Stimulated activated CD4-positive, alpha-beta T cell treated with anti-CD3 and anti-CD28 coated beads, Interleukin-2, amount 100 ng/mL, for 4 hours (primary cell): Measurements from ENCODE around the gene UNC5B.
"Not testable (repeated sequence)": the region's sequence is repeated elsewhere in the genome, so short reads cannot be mapped to it uniquely, and the experiment has no call there.

ENCODE experiments used
- DNase-seq: peaks from one replicate; pipeline ENCODE4 v3.0.0-alpha.2; 2020; ENCODE audit warnings: low read depth

UNC5B gene

DNA sequence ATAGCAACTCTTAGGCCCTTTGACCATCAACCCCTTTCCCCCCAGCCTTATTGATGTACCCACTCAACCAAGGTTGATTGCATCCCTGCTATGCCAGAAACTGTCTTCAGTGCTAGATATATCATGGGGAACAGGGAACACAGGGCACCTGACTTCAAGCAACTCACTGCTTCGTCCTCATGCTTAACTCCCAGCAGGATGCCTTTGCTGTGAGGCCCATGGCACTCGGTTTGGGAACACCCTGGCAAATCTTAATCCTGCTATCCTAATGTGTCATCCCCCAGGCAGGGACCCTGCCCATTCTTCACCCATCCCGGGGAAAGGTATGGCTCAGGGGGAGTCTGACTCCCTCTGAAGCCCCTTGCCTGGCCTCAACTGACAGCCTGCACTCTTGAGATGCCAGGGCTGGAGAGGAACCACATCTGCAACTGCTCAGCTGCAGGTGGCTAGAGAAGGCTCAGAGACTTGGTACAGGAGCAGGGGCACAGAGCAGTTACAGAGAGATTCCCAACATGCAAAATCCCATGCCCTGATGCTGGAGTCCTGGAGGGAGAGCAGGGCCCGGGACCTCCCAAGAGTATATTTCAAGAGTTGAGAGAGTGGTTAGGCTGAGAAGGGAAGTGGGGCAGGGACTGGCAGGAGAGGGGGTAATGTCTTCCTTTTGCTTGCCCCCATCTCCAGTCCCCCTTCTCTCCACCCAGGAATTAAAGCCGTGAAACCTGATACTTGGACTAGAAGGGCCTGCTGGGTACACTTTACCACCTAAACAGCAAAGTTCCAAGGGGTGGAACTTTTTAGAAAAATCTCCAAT, 2.4 kb upstream of the UNC5B start:
- DNase-seq: no peak

- no peak for DNase-seq
These were observed 1.9 kb upstream of the UNC5B start for GRCh38 chr10:71210542-71210871.

GRCh38 chr10:71211053-71211452, 1.3 kb upstream of the UNC5B start:
- DNase-seq: no peak

DNA sequence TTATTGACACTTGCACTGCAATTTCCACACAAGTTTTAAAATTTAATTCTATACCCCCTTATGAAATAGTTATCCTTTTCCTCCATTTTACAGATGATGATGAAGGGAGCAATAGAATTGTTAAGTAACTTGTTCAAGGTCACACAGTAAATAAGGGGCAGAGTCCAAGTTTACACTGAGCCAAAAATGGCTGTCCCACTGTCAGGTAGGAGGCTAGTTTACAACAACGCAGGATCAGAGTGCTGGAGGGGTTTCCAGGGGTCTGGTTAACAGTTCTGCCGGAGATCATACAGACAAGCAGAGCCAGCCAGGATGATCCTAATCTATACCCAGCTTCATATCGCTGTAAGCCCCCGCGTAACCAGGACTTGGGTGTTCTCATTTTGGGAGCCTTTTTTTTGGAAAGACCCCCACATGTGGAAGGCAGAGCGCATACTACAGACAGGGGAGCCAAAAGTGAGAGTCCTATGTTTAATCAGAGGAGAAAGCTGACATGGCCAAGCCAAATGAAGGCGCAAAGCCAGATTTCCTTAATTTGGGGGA, 524 bp upstream of the UNC5B start:
- no peak for DNase-seq

- no peak for DNase-seq
These were observed 804 bp downstream of the UNC5B start for GRCh38 chr10:71213127-71213621.

DNA sequence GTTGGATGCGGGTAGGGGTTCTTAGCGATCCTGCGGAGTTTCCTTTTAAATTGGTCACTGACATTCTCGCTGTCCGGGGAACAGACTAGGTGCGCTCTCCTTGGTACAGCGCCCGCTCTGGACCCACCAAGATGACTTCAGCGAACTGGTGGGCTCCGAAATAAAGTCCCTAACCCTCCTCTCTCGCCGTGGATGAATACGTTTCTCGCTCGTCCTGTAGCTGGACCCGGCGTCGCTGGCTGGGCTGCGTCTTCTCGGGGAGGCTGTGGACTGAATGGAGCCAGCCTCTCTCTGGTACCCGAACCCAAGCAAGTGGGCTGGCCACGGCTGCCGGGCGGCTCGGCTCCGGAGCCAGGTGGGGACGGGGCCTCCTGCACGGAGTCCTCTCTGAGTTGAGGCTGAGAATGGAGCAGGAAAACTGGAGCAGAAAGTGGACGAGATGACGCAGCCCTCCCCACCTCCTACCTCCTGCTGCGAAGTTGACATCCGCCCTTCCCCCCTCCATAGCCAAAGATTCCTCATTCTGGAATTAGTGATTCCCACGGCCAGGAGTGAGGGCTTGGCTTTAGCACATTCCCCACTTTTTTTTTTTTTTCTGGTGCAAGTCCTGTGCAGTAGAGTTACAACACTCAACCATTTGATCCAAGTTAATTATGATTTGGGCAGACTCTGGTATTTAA, 1.5 kb downstream of the UNC5B start:
- no peak for DNase-seq

- DNase-seq: no peak
These were observed 2.5 kb downstream of the UNC5B start for GRCh38 chr10:71214641-71215559.

GRCh38 chr10:71216363-71216695, 4.0 kb downstream of the UNC5B start:
- DNase-seq: no peak

DNA sequence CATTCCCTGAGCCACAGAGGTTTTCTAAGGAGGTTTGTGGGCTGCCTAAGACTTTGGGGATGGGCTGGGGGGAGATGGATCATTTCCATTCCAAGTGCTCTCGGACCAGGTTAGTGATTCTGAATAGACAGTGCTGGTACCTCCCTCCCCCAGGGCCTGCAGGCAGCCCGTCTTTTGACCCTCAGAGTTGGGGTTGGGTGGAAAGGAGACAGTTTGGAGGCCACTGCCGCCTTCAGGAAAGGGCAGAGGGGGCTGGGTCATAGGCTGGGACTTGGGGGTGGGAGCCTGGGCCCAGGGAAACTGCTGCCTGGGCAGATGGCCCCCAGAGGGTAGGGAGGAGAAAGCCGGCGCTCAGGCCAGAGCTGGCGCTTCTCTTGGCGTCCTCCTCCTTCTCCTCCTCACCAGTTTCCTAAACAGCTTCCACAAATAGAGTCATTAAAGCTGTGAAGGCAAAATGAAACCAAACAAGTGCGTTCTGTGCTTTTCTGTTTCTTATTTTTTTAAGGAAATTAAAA, 4.4 kb downstream of the UNC5B start:
- no peak for DNase-seq

- no peak for DNase-seq
These were observed 5.1 kb downstream of the UNC5B start for GRCh38 chr10:71217266-71218045.

- DNase-seq: no peak
These were observed 5.8 kb downstream of the UNC5B start for GRCh38 chr10:71218046-71218650.

DNA sequence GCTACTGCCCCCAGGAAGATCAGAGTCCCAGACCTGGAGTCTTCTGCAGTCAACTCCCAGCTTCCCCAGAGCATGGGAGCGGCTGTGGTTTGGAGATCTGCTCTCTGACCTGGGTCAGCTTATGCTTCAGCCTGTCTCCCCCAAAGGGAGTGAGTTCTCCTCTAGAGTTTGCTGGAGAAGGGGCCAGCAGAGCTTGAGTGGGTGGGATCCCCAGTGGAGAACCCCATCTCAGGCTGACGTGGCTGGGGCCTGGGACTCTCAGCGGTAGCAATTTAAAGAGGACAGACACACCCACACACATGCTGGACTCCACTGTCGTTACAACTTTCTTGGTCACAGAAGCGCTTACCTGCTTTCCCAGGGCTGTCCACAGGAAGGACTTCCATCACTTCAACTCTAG, 6.3 kb downstream of the UNC5B start:
- no peak for DNase-seq

DNA sequence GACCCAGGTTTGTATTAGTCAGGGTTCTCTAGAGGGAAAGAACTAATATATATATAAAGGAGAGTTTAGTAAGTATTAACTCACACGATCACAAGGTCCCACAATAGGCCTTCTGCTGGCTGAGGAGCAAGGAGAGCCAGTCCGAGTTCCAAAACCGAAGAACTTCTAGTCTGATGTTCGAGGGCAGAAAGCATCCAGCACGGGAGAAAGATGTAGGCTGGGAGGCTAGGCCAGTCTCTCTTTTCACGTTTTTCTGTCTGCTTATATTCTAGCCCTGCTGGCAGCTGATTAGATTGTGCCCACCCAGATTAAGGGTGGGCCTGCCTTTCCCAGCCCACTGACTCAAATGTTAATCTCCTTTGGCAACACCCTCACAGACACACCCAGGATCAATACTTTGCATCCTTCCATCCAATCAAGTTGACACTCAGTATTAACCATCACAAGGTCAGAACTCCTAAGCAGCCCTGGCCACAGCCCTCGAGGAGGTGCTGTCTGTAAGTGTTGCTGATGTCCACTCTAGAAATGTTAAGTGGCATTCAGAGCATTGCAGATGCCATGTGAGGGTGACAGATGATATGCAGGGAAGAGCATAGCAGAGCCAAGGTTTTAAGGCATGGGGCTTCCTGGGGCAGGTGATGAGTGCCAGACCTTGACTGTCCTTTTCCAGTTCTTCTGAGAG, 7.0 kb downstream of the UNC5B start:
- DNase-seq: not testable (repeated sequence)

- no peak for DNase-seq
These were observed 7.7 kb downstream of the UNC5B start for GRCh38 chr10:71219918-71220688.

DNA sequence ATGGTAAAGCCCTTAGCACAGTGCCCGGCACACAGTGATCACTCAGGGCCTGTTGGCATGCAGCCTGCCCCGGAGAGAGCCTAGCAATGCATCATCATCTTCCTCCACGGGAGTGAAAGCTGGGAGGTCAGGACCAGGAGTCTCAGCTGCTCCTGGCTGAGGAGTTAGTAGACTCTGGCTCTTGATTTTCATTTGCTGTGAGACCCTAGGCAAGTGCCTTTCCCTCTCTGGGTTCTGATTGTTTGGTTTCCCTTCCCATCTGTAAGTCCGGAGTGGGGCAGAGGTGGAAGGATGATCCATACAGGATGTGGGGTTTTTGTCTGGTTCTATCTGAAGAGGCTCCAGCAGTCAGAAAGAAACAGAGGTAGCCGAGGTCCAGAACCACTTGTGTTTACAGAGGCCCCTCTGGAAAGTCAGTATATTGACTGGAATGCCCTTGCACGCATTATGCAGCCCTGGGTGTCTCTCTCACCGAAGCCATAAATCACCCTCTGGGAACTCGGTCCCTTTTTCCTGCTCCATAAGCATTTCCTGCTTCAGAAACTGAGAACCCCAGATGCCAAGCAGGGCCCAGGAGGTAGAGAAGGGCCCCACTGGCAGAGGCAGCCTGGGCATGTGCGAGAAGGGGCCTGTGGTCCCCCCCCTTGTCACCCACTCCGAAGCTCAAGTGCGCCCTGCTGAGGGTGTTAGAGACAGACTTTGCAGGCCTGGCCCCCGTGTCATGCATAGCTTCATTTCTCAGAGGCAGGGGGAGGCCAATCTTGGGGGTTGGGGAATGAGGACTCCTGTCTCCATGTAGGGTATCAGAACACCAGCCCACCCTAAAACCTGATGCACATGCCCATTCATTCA, 8.5 kb downstream of the UNC5B start:
- DNase-seq: no peak

GRCh38 chr10:71221586-71222202, 9.3 kb downstream of the UNC5B start:
- no peak for DNase-seq

GRCh38 chr10:71222601-71223346, 10.4 kb downstream of the UNC5B start:
- no peak for DNase-seq
